Thymus (tissue), 11 donors: ENCODE data around the gene TRAF3IP3. TPM values are rescaled to one million over a fixed set of nuclear protein-coding genes. Genes with fewer than 3 reads are reported as not detected.
"Not testable (repeated sequence)": the region's sequence is repeated elsewhere in the genome, so short reads cannot be mapped to it uniquely, and the experiment has no call there.

Source experiments
- DNase-seq, 9 donors: peaks; one replicate each; pipeline ENCODE4 v3.0.0-alpha.2; 2013; ENCODE audit warnings: low spot score in 9 of 9, low read depth in 6 of 9, missing footprints in 1 of 9
- H3K27ac ChIP-seq, 2 donors: one replicate each; pipeline ENCODE4 v1.5.1; 2013; ENCODE audit warnings: control low read depth in 1 of 2, low read depth in 1 of 2, low read length in 1 of 2, mild to moderate bottlenecking in 1 of 2, moderate library complexity in 1 of 2
- H3K27me3 ChIP-seq, 2 donors: one replicate each; pipeline ENCODE4 v1.5.1; 2013; ENCODE audit warnings: low read length in 1 of 2; ENCODE audit not compliant: control insufficient read depth in 2 of 2, insufficient read depth in 1 of 2
- H3K36me3 ChIP-seq, 2 donors: one replicate each; pipeline ENCODE4 v1.5.1; 2013; ENCODE audit warnings: low read length in 1 of 2, mild to moderate bottlenecking in 1 of 2, moderate library complexity in 1 of 2; ENCODE audit not compliant: control insufficient read depth in 2 of 2, insufficient read depth in 2 of 2
- H3K4me1 ChIP-seq, 2 donors: one replicate each; pipeline ENCODE4 v1.5.1; 2013; ENCODE audit warnings: low read length in 2 of 2; ENCODE audit not compliant: control insufficient read depth in 2 of 2, insufficient read depth in 2 of 2
- H3K4me3 ChIP-seq, 2 donors: one replicate each; pipeline ENCODE4 v1.5.1; 2013; ENCODE audit warnings: low read length in 2 of 2, control low read depth in 1 of 2, mild to moderate bottlenecking in 1 of 2
- H3K9me3 ChIP-seq, 2 donors: one replicate each; pipeline ENCODE4 v1.5.1; 2013; ENCODE audit warnings: low read length in 1 of 2, mild to moderate bottlenecking in 1 of 2; ENCODE audit not compliant: control insufficient read depth in 2 of 2, insufficient read depth in 1 of 2
- WGBS: extraction: QIAGEN DNeasy Blood & Tissue Kit; methylation state at CpG from one replicate; pipeline ENCODE4 v1.1.7; 2013; 5-methylcytosine and 5-hydroxymethylcytosine counted together
- polyA plus RNA-seq: library from polyadenylated mRNA; stranded (reverse); fragments of 200-250 nt; gene quantifications from one replicate; pipeline ENCODE4 v1.2.3, GENCODE V29; 2013
- total RNA-seq: library from RNA; stranded (reverse); fragments of 120-200 nt; gene quantifications from one replicate; pipeline ENCODE4 v1.2.4, GENCODE V29; 2013
- donor health status: healthy.

The TRAF3IP3 gene
- total and polyA plus RNA-seq, 2 donors = 142 to 241 TPM

DNA sequence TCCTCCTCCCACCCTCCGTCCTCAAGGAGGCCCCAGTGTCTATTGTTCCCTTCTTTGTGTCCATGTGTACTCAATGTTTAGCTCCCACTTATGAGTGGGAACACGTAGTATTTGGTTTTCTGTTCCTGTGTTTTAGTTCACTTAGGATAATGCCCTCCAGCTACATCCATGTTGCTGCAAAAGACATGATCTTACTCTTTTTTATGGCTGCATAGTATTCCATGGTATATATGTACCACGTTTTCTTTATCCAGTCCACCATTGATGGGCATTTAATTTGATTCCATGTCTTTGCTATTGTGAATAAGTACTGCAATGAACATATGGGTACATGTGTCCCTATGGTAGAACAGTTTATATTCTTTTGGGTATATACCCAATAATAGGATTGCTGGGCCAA lies 37.9 kb downstream of the TRAF3IP3 start:
- H3K36me3 ChIP-seq, DNase-seq, H3K4me1 ChIP-seq, H3K4me3 ChIP-seq, H3K9me3 ChIP-seq, H3K27ac ChIP-seq: not testable (repeated sequence)
- 98% methylated on average over 3 of the region's 3 CpGs for WGBS
- H3K27me3 ChIP-seq = peaks cover 4 to 18% of the 10 kb centered on the region in 2 donors

DNA sequence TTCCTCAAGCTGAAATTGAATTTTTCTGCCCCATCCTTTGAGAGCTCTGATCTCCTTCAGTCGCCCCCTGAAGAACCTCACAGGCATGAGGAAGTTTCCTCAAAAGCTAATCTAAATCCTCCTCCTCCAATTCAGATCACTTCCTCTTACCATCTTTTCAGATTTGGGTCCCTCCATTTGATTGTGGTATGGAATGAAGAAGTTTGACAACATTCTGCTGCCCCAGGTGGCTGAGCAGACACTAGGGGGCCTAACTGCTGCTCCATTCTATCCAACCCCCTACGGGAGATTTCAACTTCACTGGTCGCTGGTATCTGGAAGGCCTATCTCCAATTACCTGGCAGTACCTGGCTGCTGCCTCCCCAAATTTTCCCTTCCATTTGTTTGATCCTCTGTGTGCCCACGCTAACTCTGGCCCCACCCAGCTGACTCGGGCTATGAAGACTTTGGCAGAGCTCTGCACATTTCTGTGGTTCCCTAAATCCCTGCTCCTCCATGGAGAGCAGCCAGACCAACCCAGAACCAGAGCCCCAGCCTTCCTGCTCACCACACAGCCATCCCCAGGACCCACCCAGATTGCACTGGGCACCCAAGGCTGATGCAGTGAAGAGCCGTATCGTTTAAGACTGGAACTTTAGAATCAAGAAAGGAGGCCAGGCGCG lies 42.3 kb downstream of the TRAF3IP3 start:
- no peak for DNase-seq
- Histone ChIP-seq H3K27ac (no peak overlapping the region), H3K4me1 (no peaks in the 10 kb centered on the region), H3K9me3 (no peaks in the 10 kb centered on the region), H3K36me3 (no peaks in the 10 kb centered on the region), H3K4me3 (no peak overlapping the region), H3K27me3 (peaks cover 0 to 19% of the 10 kb centered on the region in 2 donors)
- 92% methylated on average over 9 of the region's 9 CpGs for WGBS

DNA sequence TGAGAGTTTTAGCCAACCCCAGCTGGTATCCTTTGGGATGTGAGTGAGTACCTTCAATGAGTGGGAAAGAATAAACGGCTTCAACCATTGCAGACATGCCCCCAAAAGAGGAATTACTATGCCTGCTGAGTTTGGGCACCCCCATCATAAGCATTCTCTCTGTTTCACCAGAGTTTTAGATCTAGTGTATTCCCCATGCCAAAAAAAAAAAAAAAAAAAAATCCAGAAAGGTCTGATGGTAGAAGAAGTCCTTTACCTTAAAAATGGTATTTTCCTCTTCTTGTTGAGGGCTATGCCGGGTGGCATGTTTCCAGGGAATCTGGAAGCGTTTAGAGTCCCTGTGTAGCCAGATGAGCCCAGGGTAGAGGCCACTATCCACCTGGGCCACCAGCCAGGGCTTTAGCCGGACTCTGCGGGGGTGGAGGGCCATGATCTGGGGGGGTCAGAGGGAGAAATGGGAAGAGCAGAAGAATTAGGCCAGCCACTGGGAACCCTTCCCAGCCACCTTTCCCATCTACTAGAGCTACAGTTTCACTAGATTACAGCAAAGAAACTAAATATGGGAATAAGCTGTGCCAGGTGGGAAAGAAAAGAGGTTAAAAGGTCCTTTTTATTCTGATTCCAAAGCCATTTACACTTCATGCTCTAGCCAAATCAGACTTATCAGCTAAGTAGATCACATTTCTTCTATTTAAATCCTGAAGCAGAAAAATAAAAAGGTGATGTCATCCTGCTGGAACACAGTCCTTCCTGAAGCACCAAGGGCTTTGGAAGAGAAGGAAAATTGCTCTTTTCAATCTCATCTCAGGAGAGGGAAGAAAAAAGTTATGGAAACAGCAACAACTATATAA lies 45.4 kb downstream of the TRAF3IP3 start:
- Histone ChIP-seq H3K27me3 (peaks cover 0 to 39% of the 10 kb centered on the region in 2 donors), H3K9me3 (peaks cover 0 to 2% of the 10 kb centered on the region in 2 donors), H3K27ac (no peak overlapping the region), H3K4me3 (no peak overlapping the region), H3K4me1 (peaks cover 6% of the 10 kb centered on the region in 2 donors), H3K36me3 (no peaks in the 10 kb centered on the region)
- WGBS = 97% methylated on average over 5 of the region's 5 CpGs
- DNase-seq = no peak

DNA sequence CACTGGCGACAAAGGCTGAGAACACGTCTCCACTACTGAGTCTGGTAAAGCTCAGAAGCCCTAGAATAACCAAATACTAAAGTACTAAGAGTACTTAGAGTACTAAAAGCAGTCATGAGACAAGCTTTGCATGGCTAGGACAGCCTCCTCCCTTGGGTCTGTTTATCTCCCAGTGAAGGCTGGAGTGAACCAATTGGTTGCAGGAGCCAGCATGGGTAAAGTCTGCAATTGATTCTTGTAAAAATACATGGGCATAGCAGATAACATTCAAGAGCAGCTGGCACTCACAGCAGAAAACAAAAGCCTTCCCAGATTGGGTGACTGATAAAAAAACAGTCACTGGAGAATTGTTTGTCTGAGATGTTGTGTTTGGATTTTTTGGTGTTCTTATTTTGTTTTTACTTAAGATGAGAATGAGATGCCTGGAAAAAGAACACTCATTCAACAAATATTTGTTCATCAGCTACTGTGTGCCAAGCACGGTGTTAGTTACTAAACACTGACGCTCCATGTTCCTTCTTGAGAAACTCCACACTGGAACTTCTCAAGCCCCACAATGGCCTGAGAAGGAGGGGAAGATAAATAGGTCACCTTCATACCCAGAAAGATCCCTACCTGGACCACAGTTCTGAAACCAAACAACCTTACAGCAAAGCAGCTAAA lies 46.4 kb downstream of the TRAF3IP3 start:
- peaks cover 0 to 40% of the 10 kb centered on the region in 2 donors for H3K27me3 ChIP-seq
- H3K27ac ChIP-seq = peak overlapping the region in 1 of 2 donors; percentile 11
- WGBS = 97% methylated on average over 4 of the region's 4 CpGs
- no peak overlapping the region for H3K4me3 ChIP-seq
- peaks cover 0 to 2% of the 10 kb centered on the region in 2 donors for H3K9me3 ChIP-seq
- H3K4me1 ChIP-seq = peaks cover 7 to 8% of the 10 kb centered on the region in 2 donors
- no peaks in the 10 kb centered on the region for H3K36me3 ChIP-seq
- no peak for DNase-seq

DNA sequence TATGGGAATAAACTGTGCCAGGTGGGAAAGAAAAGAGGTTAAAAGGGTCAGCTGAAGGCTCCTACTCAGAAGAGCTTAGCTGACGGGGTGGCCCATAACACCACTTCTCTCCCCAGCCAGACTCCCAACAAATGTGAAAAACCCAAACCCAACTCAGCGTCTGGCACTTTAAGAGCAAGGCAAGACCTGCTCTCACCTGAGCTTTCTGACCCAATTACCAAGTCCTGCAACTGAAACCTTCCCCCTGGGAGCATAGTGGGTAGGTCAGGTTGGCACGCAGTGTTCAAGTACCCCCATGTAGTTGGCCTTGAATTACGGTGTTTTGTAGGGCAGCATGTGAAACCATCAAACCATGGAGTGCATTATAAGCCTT lies 46.9 kb downstream of the TRAF3IP3 start:
- H3K4me1 ChIP-seq = peaks cover 7 to 8% of the 10 kb centered on the region in 2 donors
- DNase-seq = no peak
- H3K36me3 ChIP-seq = no peaks in the 10 kb centered on the region
- H3K27me3 ChIP-seq = peaks cover 0 to 40% of the 10 kb centered on the region in 2 donors
- H3K9me3 ChIP-seq = peaks cover 0 to 2% of the 10 kb centered on the region in 2 donors
- WGBS = 95% methylated on average over 4 of the region's 4 CpGs
- H3K4me3 ChIP-seq = no peak overlapping the region
- no peak overlapping the region for H3K27ac ChIP-seq

DNA sequence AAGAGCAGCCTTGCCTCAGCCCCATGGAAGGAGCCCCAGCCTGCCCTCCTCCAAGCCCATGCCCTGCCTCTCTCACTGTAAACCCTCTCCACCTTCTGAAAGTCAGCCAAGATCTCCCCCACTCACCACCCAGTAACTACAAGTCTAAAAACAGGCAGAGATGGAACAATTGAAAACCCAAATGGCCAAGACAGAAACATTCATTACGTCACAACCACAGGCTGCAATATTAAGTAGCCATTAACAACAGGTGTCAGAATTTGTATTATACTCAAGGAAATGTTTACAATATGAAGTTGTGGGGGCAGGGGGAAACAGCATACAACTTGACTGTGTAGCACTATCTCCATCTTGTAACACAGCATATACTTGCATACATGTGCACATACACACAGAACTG lies 47.7 kb downstream of the TRAF3IP3 start:
- Histone ChIP-seq H3K36me3 (no peaks in the 10 kb centered on the region), H3K4me3 (no peak overlapping the region), H3K27ac (no peak overlapping the region), H3K27me3 (peaks cover 0 to 40% of the 10 kb centered on the region in 2 donors), H3K4me1 (peaks cover 7 to 10% of the 10 kb centered on the region in 2 donors), H3K9me3 (peaks cover 0 to 2% of the 10 kb centered on the region in 2 donors)
- DNase-seq = no peak
- 96% methylated on average over 1 of the region's 1 CpG for WGBS

DNA sequence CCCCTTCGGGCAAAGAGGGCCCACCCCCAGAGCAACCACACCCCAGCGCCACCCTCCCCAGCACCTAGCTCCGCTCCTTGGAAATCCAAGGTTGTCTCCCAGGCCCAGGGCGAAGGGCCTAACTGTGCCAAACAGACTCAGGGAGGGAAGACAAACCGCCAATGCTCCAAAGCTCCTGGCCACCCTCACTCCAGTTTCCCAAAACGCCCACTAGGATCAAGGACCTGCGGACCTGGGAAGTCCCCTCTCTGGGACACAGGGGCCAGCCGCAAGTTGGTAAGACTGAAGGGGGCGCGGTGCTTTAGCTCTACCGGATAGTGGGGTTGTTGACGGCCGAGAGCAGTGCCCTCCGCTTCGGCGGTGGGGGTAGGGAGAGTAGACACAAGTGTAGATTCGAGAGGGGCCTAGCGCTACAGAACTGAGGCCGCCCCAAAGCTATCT lies 49.5 kb downstream of the TRAF3IP3 start:
- Histone ChIP-seq H3K4me1 (peaks cover 7 to 14% of the 10 kb centered on the region in 2 donors), H3K27ac (peak overlapping the region; percentile 46 to 86), H3K9me3 (peaks cover 0 to 2% of the 10 kb centered on the region in 2 donors), H3K27me3 (peaks cover 0 to 41% of the 10 kb centered on the region in 2 donors), H3K4me3 (peak overlapping the region; percentile 40 to 46), H3K36me3 (no peaks in the 10 kb centered on the region)
- no peak for DNase-seq
- 60% methylated on average over 19 of the region's 19 CpGs for WGBS

DNA sequence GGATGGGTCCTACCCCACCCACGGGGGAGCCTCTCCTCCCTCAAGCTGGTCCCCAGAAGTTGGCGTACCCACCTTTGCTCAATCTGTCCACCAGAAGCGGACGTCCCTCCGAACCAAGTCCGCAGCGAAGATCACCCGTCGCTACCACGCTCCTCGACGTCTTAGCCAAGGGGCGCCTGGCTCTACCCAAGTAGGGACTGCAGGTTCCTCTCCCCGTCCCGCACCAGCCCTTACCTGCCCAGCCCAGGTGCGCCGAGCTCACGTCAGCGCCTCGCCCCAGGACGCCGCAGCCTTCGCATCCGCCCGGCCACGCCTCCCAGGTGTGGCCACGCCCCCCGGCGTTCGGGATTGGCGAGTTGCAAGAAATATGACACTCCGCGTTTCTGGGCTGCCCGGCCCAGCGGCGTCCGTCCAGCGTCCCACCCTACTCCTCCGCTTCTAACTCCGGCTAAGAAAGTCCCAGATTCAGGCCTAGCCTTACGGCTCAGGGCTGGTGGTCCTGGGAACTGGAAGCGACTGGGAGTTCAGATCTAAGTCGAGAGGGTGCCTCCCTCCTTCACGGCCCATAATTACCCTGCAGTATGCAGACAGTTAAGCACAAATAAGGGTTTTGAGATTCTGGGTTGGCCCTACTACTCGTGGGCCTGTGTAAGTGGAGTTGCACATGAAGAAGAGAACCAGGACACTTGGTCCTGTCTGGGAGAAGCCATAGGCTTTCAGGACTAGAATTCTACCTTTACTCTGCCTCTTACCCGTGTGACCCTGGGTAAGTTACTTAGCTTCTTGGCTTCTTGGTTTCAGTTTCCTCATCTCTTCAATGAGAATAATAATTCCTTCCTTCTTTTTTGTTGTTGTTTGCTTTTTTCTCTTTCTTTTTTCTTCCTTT lies 50.3 kb downstream of the TRAF3IP3 start, which contains the start of gene IRF6:
Gene IRF6 (minus strand): TSS at position 268 of the 886 bp plus-strand sequence. CDS start 4,729 bp downstream, outside the sequence.
- peaks cover 7 to 14% of the 10 kb centered on the region in 2 donors for H3K4me1 ChIP-seq
- peak in 6 of 9 donors; percentile 15 to 63 (median 42) for DNase-seq
- 8% methylated on average over 46 of the region's 46 CpGs for WGBS

More for the DNA sequence above, 50.3 kb downstream of the TRAF3IP3 start, which contains the start of gene IRF6:
- H3K36me3 ChIP-seq = no peaks in the 10 kb centered on the region
- peak within 1 kb of the TSS; percentile 40 to 46 for H3K4me3 ChIP-seq
- peaks cover 0 to 2% of the 10 kb centered on the region in 2 donors for H3K9me3 ChIP-seq
- peaks cover 0 to 40% of the 10 kb centered on the region in 2 donors for H3K27me3 ChIP-seq
- H3K27ac ChIP-seq = peak within 1 kb of the TSS; percentile 80 to 86
